Stromal cell of bone marrow (primary cell): ENCODE data around the gene UGP2.
"Not testable (repeated sequence)": the region's sequence is repeated elsewhere in the genome, so short reads cannot be mapped to it uniquely, and the experiment has no call there.

ENCODE experiments used
- DNase-seq: peaks from one replicate; pipeline ENCODE4 v3.0.0-alpha.2; 2012; ENCODE audit warnings: low read depth

The UGP2 gene

GRCh38 chr2:63840081-63840784, 1.5 kb upstream of the UGP2 start:
- no peak for DNase-seq

- peak; percentile 96 for DNase-seq
Observed at GRCh38 chr2:63840785-63841253, 877 bp upstream of the UGP2 start.

- DNase-seq, result peak; percentile 67
Observed at GRCh38 chr2:63842149-63843061, 709 bp downstream of the UGP2 start.

GRCh38 chr2:63843093-63843492, 1.4 kb downstream of the UGP2 start:
- no peak for DNase-seq

- no peak for DNase-seq
Observed at GRCh38 chr2:63843791-63844190, 2.1 kb downstream of the UGP2 start.

GRCh38 chr2:63844616-63845015, 2.9 kb downstream of the UGP2 start:
- DNase-seq, result no peak

GRCh38 chr2:63845866-63846265, 4.2 kb downstream of the UGP2 start:
- no peak for DNase-seq

GRCh38 chr2:63846487-63846886, 4.8 kb downstream of the UGP2 start:
- no peak for DNase-seq

GRCh38 chr2:63847571-63847970, 5.9 kb downstream of the UGP2 start:
- not testable (repeated sequence) for DNase-seq

GRCh38 chr2:63849381-63850203, 7.9 kb downstream of the UGP2 start:
- DNase-seq, result no peak

- DNase-seq, result no peak
Observed at GRCh38 chr2:63850204-63850571, 8.5 kb downstream of the UGP2 start.

GRCh38 chr2:63850649-63851048, 9.0 kb downstream of the UGP2 start:
- DNase-seq, result no peak

- DNase-seq, result no peak
Observed at GRCh38 chr2:63851691-63852311, 10.1 kb downstream of the UGP2 start.

- no peak for DNase-seq
Observed at GRCh38 chr2:63853527-63854310, 12.0 kb downstream of the UGP2 start.

- DNase-seq, result no peak
Observed at GRCh38 chr2:63855418-63856302, 14.0 kb downstream of the UGP2 start.

GRCh38 chr2:63856303-63856603, 14.6 kb downstream of the UGP2 start:
- no peak for DNase-seq

GRCh38 chr2:63858291-63858690, 16.6 kb downstream of the UGP2 start:
- DNase-seq, result no peak

GRCh38 chr2:63861220-63861822, 19.6 kb downstream of the UGP2 start:
- no peak for DNase-seq

GRCh38 chr2:63862806-63863205, 21.1 kb downstream of the UGP2 start:
- DNase-seq, result no peak

- no peak for DNase-seq
Observed at GRCh38 chr2:63863707-63864106, 22.0 kb downstream of the UGP2 start.
